D721Med (cell line): ENCODE data around the gene SELENOF.
"Not testable (repeated sequence)": the region's sequence is repeated elsewhere in the genome, so short reads cannot be mapped to it uniquely, and the experiment has no call there.

Experiments used
- DNase-seq: peaks from one replicate; pipeline ENCODE4 v3.0.0; 2011; ENCODE audit warnings: low spot score; ENCODE audit not compliant: insufficient read length
- FAIRE-seq: peaks from 2 replicates; lab custom pipeline; 2011; peaks lifted over from hg19 to GRCh38; lab: Jason Lieb, UNC
- TF ChIP-seq, protein P1 (sequence below): IDR thresholded peaks from 2 replicates; pipeline ENCODE4 v1.5.1; 2012; ENCODE audit warnings: mild to moderate bottlenecking, control low read depth; ENCODE audit not compliant: insufficient read depth; ENCODE audit errors: missing control alignments

Gene SELENOF

DNA sequence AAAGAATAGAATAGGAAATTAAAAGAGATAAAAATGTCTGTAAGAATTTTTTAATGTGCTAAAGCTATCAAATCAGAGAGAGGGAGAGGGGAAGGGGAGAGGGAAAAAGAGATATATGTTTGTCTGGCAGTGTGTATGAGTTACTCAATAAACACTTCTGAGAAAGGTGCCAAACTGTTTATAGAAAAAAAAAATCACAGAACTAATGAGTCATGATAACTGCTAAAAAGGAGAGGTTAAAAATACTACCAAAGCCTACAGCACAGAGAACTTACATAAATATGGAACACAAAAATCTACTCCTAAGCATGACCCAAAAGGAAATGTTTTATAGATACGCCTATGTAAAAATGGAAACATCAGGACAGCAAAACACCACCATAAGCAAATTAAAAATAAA is 45.4 kb downstream of the SELENOF start:
- TF ChIP-seq, protein P1, sequence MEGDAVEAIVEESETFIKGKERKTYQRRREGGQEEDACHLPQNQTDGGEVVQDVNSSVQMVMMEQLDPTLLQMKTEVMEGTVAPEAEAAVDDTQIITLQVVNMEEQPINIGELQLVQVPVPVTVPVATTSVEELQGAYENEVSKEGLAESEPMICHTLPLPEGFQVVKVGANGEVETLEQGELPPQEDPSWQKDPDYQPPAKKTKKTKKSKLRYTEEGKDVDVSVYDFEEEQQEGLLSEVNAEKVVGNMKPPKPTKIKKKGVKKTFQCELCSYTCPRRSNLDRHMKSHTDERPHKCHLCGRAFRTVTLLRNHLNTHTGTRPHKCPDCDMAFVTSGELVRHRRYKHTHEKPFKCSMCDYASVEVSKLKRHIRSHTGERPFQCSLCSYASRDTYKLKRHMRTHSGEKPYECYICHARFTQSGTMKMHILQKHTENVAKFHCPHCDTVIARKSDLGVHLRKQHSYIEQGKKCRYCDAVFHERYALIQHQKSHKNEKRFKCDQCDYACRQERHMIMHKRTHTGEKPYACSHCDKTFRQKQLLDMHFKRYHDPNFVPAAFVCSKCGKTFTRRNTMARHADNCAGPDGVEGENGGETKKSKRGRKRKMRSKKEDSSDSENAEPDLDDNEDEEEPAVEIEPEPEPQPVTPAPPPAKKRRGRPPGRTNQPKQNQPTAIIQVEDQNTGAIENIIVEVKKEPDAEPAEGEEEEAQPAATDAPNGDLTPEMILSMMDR = no peak
- FAIRE-seq (no peak), DNase-seq (no peak)

DNA sequence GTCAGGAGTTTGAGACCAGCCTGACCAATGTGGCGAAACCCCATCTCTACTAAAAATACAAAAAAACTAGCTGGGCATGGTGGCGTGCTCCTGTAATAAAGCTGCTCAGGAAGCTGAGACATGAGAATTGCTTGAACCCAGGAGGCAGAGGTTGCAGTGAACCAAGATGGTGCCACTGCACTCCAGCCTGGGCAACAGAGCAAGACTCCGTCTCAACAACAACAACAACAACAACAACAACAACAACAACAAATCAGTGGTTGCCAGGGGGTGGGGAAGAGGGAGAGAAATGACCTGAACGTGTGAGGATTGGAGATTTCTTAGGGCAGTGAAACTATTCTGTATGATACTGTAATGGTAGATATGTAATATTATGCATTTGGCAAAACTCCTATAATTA is 46.6 kb downstream of the SELENOF start:
- not testable (repeated sequence) for DNase-seq, FAIRE-seq

DNA sequence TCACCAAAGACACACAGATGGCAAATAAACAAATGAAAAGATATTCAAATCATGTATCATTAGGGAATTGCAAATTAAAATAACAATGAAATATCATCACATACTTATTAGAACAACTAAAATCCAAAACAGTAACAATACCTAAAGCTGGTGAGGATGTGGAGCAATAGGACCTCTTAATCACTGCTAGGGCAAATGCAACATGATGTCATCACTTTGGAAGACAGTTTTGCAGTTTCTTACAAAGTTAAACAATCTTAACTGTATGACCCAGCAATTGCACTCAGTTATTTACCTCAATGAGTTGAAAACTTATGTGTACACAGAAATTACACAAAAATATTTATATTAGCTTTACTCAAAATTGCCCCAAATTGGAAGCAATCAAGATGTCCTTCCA is 47.3 kb downstream of the SELENOF start:
- no peak for DNase-seq
- TF ChIP-seq, protein P1 = no peak
- no peak for FAIRE-seq

DNA sequence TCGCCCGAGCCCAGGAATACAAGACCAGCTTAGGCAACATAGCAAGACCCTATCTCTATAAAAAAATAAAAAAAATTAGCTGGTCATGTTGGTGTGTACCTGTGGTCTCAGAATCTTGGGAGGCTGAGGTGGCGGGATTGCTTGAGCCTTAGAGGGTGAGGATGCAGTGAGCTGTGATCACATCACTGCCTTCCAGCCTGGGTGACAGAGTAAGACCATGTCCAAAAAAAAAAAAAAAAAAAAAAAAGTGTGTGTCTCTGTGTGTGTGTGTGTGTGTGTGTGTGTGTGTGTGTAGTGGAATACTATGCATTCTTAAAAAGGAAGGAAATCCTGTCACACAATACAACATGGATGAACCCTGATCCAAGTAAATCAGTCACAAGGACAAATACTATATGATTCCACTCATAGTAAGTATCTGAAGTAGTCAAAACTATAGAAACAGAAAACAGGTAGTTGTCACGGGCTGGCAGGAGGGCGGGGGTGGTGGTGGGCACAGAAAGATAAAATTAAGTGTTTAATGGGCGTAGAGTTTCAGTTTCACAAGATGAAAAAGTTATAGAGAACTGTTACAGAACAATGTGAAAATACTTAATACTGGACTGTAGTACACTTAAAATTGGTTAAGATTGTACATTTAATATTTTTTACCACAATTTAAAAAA is 47.8 kb downstream of the SELENOF start:
- DNase-seq = no peak
- FAIRE-seq = no peak
- TF ChIP-seq, protein P1 = no peak

DNA sequence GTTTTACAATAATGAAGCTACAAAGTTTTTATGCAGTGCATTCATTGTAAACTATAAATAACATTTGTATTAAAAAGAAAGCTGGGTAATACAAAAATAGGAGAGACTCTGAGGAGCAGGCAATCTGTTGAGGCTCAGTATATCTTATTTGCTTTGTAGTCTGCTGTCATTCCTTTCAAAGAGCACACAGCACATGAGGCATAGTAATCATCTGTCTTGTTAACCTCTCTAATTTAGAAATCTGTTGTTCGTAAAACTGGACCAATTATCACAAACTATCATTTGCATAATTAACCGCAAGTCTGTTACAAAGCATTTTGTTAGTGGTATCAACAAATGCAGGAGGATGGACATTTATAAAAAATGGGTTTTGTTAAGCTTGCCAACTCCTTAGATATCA is 51.0 kb downstream of the SELENOF start:
- TF ChIP-seq, protein P1 = no peak
- no peak for DNase-seq
- FAIRE-seq = no peak

DNA sequence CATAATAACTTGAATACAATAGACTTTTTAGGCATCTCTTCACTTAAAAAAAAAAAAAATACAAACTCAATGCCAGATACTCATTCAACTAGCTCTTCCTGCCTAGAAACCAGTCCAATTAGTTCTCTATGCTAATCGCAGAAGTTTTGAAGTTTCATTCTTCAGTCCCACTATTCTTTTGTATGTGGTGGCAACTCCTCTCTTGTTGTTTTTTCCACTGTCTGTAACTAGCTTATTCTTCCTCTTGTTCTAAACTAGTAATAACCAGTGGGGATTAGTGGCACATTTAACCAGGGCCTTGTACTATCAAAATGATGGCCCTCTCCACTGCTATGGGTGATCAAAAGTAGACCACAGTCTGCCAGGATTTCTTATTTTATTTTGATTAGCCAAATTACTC is 52.5 kb downstream of the SELENOF start:
- DNase-seq (no peak), FAIRE-seq (no peak)
- TF ChIP-seq, protein P1 = no peak

DNA sequence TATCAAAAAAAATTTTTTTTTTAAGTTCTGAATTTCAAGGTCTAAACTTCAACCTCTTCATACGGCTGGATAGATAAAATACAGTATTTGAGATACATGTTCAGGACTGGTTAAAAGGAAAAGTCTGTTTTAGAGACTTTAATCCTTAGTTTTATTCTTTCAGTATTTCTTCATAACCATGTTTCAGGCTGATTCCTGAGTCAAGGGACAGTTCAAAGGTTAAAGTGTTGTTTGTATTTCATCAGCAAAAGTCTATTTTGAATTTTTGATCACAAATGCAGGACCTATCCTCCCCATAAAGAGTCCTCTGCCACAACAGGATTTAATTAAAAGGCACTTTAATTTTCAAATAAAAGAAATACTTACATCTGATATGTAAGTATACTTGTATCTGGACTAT is 53.5 kb downstream of the SELENOF start:
- TF ChIP-seq, protein P1 = no peak
- DNase-seq (no peak), FAIRE-seq (no peak)
